ENCODE measurements around the gene SLC38A10. TPM values are rescaled to one million over a fixed set of nuclear protein-coding genes. Genes with fewer than 3 reads are reported as not detected.
A peak's percentile ranks its signal among the peaks of the same experiment; 100 is the strongest.

Gene SLC38A10
- total RNA-seq, 1 donor from 2014 or later: 35.5 TPM

DNA sequence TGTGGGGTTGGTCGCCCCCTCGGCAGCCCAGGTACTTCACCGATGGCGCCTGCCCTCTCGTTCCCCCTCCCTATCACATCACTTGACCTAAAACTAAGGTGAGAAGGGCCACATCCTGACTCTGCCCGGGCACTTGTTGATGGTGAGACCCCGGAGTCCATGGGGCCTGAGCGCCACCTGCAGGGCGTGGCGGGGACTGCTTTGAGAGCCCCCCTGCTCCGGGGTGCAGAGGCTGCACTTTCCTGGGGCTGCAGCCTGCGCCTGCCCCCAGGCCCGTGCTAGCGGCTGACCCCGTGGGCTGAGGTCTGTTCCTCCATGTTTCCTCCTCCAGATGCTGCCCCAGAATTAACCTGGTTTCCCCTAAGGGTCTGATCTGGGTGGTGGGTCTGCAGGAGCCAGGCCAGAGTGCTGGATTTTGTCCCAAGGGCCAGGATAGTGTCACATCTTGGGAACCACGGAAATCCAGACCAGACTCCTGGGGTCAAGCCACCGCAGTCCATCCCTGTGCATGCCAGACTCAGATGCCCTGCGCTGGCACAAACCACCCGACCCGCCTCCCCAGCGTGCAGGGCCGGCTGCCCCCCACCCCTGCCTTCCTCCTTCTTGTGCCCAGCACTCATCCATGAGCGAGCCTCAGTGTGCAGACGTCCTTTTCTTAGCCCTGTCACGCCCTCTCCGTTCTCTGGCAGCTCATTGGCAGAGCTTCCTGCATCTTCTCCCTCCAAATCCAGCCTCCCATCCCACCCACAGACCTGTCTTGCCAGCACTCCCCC is 53.3 kb downstream of the SLC38A10 start:
- no peak overlapping the region for H3K4me3 ChIP-seq (ENCODE audit: low read depth, low read length)
- no peak for FAIRE-seq
- H3K36me3 ChIP-seq (ENCODE audit: control insufficient read depth, insufficient read depth, low read length): peaks cover 14% of the 10 kb centered on the region
- DNase-seq (ENCODE audit: low read depth): peak; percentile 15
- H3K27me3 ChIP-seq (ENCODE audit: control insufficient read depth, insufficient read depth, low read length): no peaks in the 10 kb centered on the region
- TF ChIP-seq, protein P1, sequence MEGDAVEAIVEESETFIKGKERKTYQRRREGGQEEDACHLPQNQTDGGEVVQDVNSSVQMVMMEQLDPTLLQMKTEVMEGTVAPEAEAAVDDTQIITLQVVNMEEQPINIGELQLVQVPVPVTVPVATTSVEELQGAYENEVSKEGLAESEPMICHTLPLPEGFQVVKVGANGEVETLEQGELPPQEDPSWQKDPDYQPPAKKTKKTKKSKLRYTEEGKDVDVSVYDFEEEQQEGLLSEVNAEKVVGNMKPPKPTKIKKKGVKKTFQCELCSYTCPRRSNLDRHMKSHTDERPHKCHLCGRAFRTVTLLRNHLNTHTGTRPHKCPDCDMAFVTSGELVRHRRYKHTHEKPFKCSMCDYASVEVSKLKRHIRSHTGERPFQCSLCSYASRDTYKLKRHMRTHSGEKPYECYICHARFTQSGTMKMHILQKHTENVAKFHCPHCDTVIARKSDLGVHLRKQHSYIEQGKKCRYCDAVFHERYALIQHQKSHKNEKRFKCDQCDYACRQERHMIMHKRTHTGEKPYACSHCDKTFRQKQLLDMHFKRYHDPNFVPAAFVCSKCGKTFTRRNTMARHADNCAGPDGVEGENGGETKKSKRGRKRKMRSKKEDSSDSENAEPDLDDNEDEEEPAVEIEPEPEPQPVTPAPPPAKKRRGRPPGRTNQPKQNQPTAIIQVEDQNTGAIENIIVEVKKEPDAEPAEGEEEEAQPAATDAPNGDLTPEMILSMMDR (IDR thresholded peaks at IDR 0.05; ENCODE audit: insufficient read depth, low read length, severe bottlenecking): peak; percentile 85

- FAIRE-seq: no peak
- TF ChIP-seq, protein P1 (IDR thresholded peaks at IDR 0.05; ENCODE audit: insufficient read depth, low read length, severe bottlenecking): no peak
- no peak for DNase-seq (ENCODE audit: low read depth)
- H3K36me3 ChIP-seq (ENCODE audit: control insufficient read depth, insufficient read depth, low read length): peaks cover 14% of the 10 kb centered on the region
- H3K4me3 ChIP-seq (ENCODE audit: low read depth, low read length): no peak overlapping the region
- no peaks in the 10 kb centered on the region for H3K27me3 ChIP-seq (ENCODE audit: control insufficient read depth, insufficient read depth, low read length)
Measured at GRCh38 chr17:81241203-81241602, 53.9 kb downstream of the SLC38A10 start.

DNA sequence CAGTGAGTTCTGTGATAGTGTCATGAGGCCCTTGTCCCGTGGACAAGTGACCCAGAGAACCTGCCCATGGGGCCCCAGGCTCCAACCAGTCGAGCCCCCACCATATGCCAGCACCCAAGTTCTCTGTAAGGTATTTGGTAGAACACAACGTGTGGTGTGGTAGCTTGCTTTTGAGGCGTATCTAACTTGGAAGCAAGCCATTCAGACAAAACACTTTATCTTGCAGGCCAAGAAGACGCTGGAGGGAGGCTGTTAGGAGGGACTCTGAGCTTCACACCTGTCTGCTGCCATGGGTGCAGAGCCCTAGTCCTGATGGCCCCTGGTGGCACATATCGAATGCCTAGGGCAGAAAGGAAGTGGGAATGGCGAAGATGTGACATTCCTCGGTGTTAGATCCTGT is 54.3 kb downstream of the SLC38A10 start:
- H3K4me3 ChIP-seq (ENCODE audit: low read depth, low read length): no peak overlapping the region
- no peak for FAIRE-seq

DNA sequence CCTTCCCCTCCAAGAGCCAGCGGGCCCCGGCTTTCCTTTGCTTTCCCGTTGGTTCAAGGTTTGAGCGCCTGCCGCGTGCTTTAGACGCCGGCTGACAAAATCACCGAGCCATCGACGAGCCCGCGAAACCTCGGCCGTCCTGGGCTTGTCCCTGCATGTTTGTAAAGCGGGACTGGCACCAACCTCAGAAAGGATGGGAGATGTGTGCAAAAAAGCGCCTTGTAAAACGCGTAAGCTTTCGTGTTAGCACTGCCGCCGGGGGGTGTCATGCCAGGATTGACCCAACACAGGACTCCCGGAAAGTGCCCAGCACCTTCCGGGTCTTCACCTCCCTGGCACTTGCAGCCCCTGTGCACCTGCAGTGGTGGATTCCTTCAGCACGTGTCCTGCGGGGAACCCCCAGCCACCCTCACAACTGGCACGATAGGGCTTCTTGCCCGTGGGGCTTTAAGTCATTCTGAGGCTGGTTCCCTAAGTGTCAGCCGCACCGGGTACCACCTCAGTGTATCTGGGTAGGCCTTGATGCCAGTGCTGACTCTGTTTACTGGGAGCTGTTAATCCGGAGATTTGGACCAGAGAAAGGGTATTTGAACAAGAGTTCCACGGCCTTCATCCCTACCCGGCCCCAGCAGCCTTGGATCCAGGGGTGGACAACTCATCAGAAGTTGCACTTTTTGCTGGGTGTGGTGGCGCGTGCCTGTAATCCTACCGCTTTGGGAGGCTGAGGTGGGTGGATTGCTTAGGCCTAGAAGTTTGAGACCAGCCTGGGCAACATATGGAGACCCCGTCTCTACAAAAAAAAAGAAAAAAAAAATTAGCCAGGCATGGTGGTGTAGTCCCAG is 55.2 kb downstream of the SLC38A10 start:
- Histone ChIP-seq H3K36me3 (ENCODE audit: control insufficient read depth, insufficient read depth, low read length) (peaks cover 13% of the 10 kb centered on the region), H3K27me3 (ENCODE audit: control insufficient read depth, insufficient read depth, low read length) (no peaks in the 10 kb centered on the region), H3K4me3 (ENCODE audit: low read depth, low read length) (peak overlapping the region; percentile 94)
- DNase-seq (ENCODE audit: low read depth) (peak; percentile 57), FAIRE-seq (no peak)
- TF ChIP-seq, protein P1 (IDR thresholded peaks at IDR 0.05; ENCODE audit: insufficient read depth, low read length, severe bottlenecking): no peak

More for the DNA sequence above, 54.3 kb downstream of the SLC38A10 start:
- TF ChIP-seq, protein P1 (IDR thresholded peaks at IDR 0.05; ENCODE audit: insufficient read depth, low read length, severe bottlenecking): no peak
- DNase-seq (ENCODE audit: low read depth): no peak
- H3K27me3 ChIP-seq (ENCODE audit: control insufficient read depth, insufficient read depth, low read length): no peaks in the 10 kb centered on the region
- peaks cover 15% of the 10 kb centered on the region for H3K36me3 ChIP-seq (ENCODE audit: control insufficient read depth, insufficient read depth, low read length)

DNA sequence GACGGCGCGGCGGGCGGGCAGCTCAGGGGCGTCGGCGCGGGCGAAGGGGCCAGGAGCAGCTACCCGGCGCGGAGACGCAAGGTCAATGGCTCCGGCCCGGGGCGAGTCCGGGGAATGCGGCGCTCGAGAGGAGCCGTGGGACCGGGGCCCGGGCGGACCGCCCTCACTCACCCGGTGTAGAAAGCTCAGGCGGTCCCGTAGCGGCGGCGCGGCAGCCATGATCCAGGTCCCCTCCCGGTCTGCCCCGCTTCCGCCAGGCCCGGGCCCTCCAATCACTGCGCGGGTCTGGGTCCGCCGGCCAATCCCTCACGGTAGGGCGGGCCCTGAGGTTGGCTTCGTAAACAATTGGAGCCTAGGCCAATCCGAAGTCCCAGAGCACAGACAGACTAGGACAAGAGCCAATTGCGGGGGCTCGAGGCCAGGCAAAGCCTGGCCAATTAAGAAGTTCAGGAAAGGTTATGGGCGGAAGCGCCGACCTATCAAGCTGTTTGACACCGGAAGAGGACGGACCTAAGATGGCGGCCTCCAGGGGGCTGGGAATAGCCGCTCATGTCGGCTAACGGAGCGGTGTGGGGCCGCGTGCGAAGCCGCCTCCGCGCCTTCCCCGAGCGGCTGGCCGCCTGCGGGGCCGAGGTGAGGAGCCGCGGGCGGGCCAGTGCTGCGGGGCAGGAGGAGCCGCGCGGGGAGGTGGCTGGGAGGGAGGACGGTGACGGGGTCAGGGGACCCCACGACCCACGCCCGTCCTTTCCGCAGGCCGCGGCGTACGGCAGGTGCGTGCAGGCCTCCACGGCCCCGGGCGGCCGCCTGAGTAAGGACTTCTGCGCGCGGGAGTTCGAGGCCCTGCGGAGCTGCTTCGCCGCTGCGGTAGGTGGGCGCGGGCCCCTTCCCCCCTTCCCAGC is 56.0 kb downstream of the SLC38A10 start, which contains the start of the genes NDUFAF8 and TEPSIN:
TSS of gene NDUFAF8 (plus strand) at position 504 of the 899 bp plus-strand sequence. CDS start at position 550, 46 bp downstream.
TSS of gene TEPSIN (minus strand) at position 241 of the 899 bp plus-strand sequence. CDS start at position 219, 22 bp downstream.
- peak; percentile 87 for FAIRE-seq
- DNase-seq (ENCODE audit: low read depth): peak; percentile 98
- H3K36me3 ChIP-seq (ENCODE audit: control insufficient read depth, insufficient read depth, low read length): peaks cover 14% of the 10 kb centered on the region
- TF ChIP-seq, protein P1 (IDR thresholded peaks at IDR 0.05; ENCODE audit: insufficient read depth, low read length, severe bottlenecking): no peak
- H3K27me3 ChIP-seq (ENCODE audit: control insufficient read depth, insufficient read depth, low read length): no peaks in the 10 kb centered on the region
- peak within 1 kb of the TSS; percentile 94 for H3K4me3 ChIP-seq (ENCODE audit: low read depth, low read length)
